HepG2 (cell line): ENCODE measurements around the gene ZFHX3.

ENCODE experiments used
- ATF7-NPFF ChIP-seq: sonication (generic); formaldehyde crosslinking; IDR thresholded peaks from 2 replicates; pipeline ENCODE4 v1.8.1; 2023; ENCODE audit warnings: mild to moderate bottlenecking, low read depth, missing genetic modification reagents, moderate library complexity
- KAT2B ChIP-seq: fragments of 150-350 bp; IDR thresholded peaks from 2 replicates; pipeline ENCODE4 v1.6.1; 2014; ENCODE audit warnings: low read depth, low read length, borderline replicate concordance

DNA sequence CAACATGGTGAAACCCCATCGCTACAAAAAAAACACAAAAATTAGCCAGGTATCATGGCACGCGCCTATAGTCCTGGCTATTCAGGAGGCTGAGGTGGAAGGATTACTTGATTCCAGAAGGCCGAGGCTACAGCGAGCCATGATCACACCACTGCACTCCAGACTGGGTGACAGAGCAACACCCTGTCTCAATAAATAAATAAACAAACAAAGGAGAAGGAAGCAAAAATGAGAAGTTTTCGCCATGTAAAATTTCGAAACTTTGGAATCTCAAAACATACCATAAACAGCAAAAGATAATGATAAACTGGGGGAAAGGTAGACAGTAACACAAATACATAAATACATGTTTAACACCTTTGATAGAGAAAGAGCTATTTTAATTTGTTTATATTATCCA lies 130.9 kb downstream of the ZFHX3 start:
- TF ChIP-seq ATF7-NPFF (no peak), KAT2B (no peak)
